ENCODE data around the gene PCSK6. TPM values are rescaled to one million over a fixed set of nuclear protein-coding genes. Genes with fewer than 3 reads are reported as not detected.

Gene PCSK6
- total RNA-seq, 4 donors from 2014 or later: 10.6 to 98.2 (median 12.8) TPM

DNA sequence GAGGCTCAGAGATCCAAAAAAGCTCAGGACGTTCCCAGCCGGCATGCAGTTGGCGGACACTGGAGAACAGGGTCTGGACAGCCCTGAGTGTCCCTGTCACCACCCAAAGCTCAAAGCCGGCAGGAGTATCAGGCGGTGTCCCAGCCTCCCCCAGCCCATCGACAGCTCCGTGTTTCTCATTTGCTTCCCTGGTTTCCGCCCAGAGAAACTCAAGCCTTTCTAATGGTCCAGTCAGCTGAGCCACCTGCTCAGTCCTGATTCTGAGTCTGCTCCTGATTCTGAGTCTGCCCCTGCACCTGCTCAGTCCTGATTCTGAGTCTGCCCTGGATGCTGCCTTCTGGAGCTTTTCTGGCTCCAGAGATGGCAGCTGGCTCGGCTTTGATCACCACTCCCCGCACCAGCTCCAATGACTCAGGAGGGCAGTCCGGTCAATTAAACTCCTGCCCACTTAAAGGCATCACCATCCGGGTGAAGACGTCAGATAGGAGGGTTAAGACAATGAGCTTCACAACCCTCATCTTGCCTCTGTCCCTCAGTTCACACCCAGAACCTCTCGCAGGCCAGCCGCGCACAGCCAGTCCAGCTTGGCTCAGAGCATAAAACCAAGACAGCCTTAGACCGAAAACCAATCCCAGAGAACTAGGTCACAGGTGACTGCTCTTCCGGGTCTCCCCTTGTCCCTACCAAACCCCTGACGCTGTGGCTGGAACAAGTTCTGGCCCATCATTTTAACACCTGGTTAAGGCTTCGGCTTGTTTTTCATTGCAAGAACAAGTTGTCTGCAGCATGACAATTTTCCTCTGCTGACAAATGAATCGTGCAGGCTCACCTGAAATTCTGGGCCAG is 6.8 kb downstream of the PCSK6 start:
- peaks cover 0 to 8% (median 2%) of the 10 kb centered on the region in 4 donors for H3K4me1 ChIP-seq
- no peaks in the 10 kb centered on the region for H3K36me3 ChIP-seq
- DNase-seq: no peak
- H3K4me3 ChIP-seq: no peak overlapping the region
- TF ChIP-seq POLR2A (IDR thresholded peaks at IDR 0.05) (no peak), CTCF (IDR thresholded peaks at IDR 0.05) (no peak)
- no peak overlapping the region for H3K27ac ChIP-seq
- H3K27me3 ChIP-seq: no peaks in the 10 kb centered on the region
- H3K9me3 ChIP-seq: no peaks in the 10 kb centered on the region

GRCh38 chr15:101481917-101482525 is 7.5 kb downstream of the PCSK6 start:
- no peaks in the 10 kb centered on the region for H3K36me3 ChIP-seq
- no peak overlapping the region for H3K4me3 ChIP-seq
- TF ChIP-seq POLR2A (IDR thresholded peaks at IDR 0.05) (no peak), CTCF (IDR thresholded peaks at IDR 0.05) (no peak)
- H3K27ac ChIP-seq: no peak overlapping the region
- no peaks in the 10 kb centered on the region for H3K9me3 ChIP-seq
- H3K27me3 ChIP-seq: no peaks in the 10 kb centered on the region
- no peak for DNase-seq
- H3K4me1 ChIP-seq: peaks cover 0 to 8% (median 2%) of the 10 kb centered on the region in 4 donors

GRCh38 chr15:101481381-101481705 is 8.2 kb downstream of the PCSK6 start:
- H3K27me3 ChIP-seq: no peaks in the 10 kb centered on the region
- no peaks in the 10 kb centered on the region for H3K9me3 ChIP-seq
- H3K4me1 ChIP-seq: peaks cover 0 to 8% (median 2%) of the 10 kb centered on the region in 4 donors
- no peaks in the 10 kb centered on the region for H3K36me3 ChIP-seq
- no peak overlapping the region for H3K4me3 ChIP-seq
- no peak overlapping the region for H3K27ac ChIP-seq
- no peak for TF ChIP-seq POLR2A (IDR thresholded peaks at IDR 0.05)
- no peak for TF ChIP-seq CTCF (IDR thresholded peaks at IDR 0.05)
- DNase-seq: peak in 1 of 3 donors; percentile 27

DNA sequence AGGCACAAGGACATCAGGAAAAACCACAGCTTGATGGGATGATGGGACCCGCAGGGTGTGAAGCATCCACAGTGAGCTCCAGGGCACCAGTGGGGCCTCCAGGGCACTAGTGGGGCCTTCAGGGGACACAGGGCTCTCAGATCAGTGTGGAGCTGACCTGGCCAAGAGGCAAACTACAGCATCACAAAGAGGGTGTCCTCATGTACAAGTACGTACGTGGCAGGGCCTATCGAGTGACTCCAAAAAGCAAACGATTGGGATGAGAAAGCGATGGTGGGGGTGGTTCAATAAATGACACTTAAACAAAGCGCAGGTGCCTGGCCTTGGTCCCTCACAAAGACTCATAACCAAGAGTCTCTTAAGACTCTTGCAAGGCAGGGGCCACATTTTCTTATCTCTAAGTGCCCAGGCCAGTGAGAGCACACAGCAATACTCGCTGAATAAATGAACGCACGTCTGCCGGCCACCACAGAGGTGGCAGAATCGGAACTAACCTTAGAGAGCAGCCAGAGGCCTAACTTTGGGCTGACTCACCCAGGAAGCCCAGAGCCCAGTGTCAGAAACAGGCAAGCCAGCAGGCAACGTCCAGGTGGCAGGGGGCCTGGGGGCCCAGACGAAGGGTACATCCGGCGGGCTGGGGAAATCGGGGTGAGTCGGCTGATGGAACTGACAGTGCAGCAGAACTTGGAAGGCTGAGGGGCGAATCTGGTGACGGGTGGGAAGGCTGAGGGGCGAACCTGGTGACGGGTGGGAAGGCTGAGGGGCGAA is 8.7 kb downstream of the PCSK6 start:
- H3K27ac ChIP-seq: no peak overlapping the region
- TF ChIP-seq CTCF (IDR thresholded peaks at IDR 0.05) (no peak), POLR2A (IDR thresholded peaks at IDR 0.05) (no peak)
- no peak overlapping the region for H3K4me3 ChIP-seq
- no peak for DNase-seq
- H3K27me3 ChIP-seq: no peaks in the 10 kb centered on the region
- peaks cover 0 to 8% (median 2%) of the 10 kb centered on the region in 4 donors for H3K4me1 ChIP-seq
- H3K9me3 ChIP-seq: no peaks in the 10 kb centered on the region
- no peaks in the 10 kb centered on the region for H3K36me3 ChIP-seq

GRCh38 chr15:101479851-101480612 is 9.5 kb downstream of the PCSK6 start:
- H3K36me3 ChIP-seq: no peaks in the 10 kb centered on the region
- no peaks in the 10 kb centered on the region for H3K27me3 ChIP-seq
- H3K4me3 ChIP-seq: no peak overlapping the region
- no peak for TF ChIP-seq POLR2A (IDR thresholded peaks at IDR 0.05)
- no peak for TF ChIP-seq CTCF (IDR thresholded peaks at IDR 0.05)
- H3K27ac ChIP-seq: no peak overlapping the region
- no peaks in the 10 kb centered on the region for H3K9me3 ChIP-seq
- no peak for DNase-seq
- H3K4me1 ChIP-seq: peaks cover 0 to 8% (median 2%) of the 10 kb centered on the region in 4 donors

Measured in Peyer's patch (tissue), 4 donors.